SK-N-SH treated with all-trans-retinoic acid at 6 μM for 48 hours (cell line): Measurements from ENCODE around the gene ZNF446.

Experiments
- ARNTL ChIP-seq: fragments of 450-650 bp; formaldehyde crosslinking; IDR thresholded peaks from 2 replicates; pipeline ENCODE4 v1.5.0; 2020; ENCODE audit warnings: low read depth, mild to moderate bottlenecking, moderate library complexity, borderline replicate concordance
- GLIS3 ChIP-seq: fragments of 250-450 bp; sonication (Bioruptor Pico); IDR thresholded peaks from 2 replicates; pipeline ENCODE4 v1.5.0; 2020; ENCODE audit warnings: mild to moderate bottlenecking, moderate library complexity
- SNAI2 ChIP-seq: fragments of 250-450 bp; sonication (Bioruptor Pico); IDR thresholded peaks from 2 replicates; pipeline ENCODE4 v1.5.0; 2020; ENCODE audit warnings: mild to moderate bottlenecking, moderate library complexity
- ZC3H10 ChIP-seq: fragments of 250-450 bp; sonication (Bioruptor Pico); IDR thresholded peaks from 2 replicates; pipeline ENCODE4 v1.5.1; 2021; ENCODE audit warnings: mild to moderate bottlenecking, moderate library complexity
- ZFP3 ChIP-seq: fragments of 250-450 bp; sonication (Bioruptor Pico); IDR thresholded peaks from 2 replicates; pipeline ENCODE4 v1.5.0; 2020; ENCODE audit warnings: mild to moderate bottlenecking, moderate library complexity
- ZFP30 ChIP-seq: fragments of 450-650 bp; formaldehyde crosslinking; IDR thresholded peaks from 2 replicates; pipeline ENCODE4 v1.5.0; 2022; ENCODE audit warnings: mild to moderate bottlenecking, moderate library complexity
- ZNF565 ChIP-seq: fragments of 450-650 bp; formaldehyde crosslinking; conservative IDR thresholded peaks from 2 replicates; pipeline ENCODE4 v1.5.0; 2020; ENCODE audit warnings: low read depth, mild to moderate bottlenecking, moderate library complexity
- ZNF70 ChIP-seq: fragments of 450-650 bp; formaldehyde crosslinking; IDR thresholded peaks from 2 replicates; pipeline ENCODE4 v1.5.0; 2020; ENCODE audit warnings: mild to moderate bottlenecking, moderate library complexity
- TF ChIP-seq, protein P1 (sequence below): fragments of 250-450 bp; sonication (Bioruptor Pico); IDR thresholded peaks from 2 replicates; pipeline ENCODE4 v1.5.1; 2021; ENCODE audit warnings: mild to moderate bottlenecking, moderate library complexity

- TF ChIP-seq ZC3H10 (CRISPR knock-in tag): no peak
- TF ChIP-seq ZFP3 (CRISPR knock-in tag): no peak
- no peak for TF ChIP-seq ZFP30 (CRISPR knock-in tag)
- TF ChIP-seq ARNTL (CRISPR knock-in tag): no peak
- TF ChIP-seq ZNF70 (CRISPR knock-in tag): no peak
- TF ChIP-seq ZNF565: no peak
- no peak for TF ChIP-seq GLIS3 (CRISPR knock-in tag)
- TF ChIP-seq, protein P1, sequence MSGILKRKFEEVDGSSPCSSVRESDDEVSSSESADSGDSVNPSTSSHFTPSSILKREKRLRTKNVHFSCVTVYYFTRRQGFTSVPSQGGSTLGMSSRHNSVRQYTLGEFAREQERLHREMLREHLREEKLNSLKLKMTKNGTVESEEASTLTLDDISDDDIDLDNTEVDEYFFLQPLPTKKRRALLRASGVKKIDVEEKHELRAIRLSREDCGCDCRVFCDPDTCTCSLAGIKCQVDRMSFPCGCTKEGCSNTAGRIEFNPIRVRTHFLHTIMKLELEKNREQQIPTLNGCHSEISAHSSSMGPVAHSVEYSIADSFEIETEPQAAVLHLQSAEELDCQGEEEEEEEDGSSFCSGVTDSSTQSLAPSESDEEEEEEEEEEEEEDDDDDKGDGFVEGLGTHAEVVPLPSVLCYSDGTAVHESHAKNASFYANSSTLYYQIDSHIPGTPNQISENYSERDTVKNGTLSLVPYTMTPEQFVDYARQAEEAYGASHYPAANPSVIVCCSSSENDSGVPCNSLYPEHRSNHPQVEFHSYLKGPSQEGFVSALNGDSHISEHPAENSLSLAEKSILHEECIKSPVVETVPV: no peak
- TF ChIP-seq SNAI2: no peak
Measured at GRCh38 chr19:58483776-58484175, 7.6 kb downstream of the ZNF446 start.
